Psoas muscle (tissue), 8 donors: ENCODE measurements around the gene TGM3. TPM values are rescaled to one million over a fixed set of nuclear protein-coding genes. Genes with fewer than 3 reads are reported as not detected.

Experiments
- ATAC-seq, 4 donors: fragments of 200-7000 bp; cut with Tn5 transposase; one replicate each; pipeline ENCODE4 v1.9.1; 2020; ENCODE audit warnings: moderate library complexity in 3 of 4, mild to moderate bottlenecking in 2 of 4
- DNase-seq, 2 donors: peaks; one replicate each; pipeline ENCODE4 v3.0.0-alpha.2; 2020
- H3K27ac ChIP-seq: fragments of 200-600 bp; one replicate; pipeline ENCODE4 v1.8.0; 2022
- H3K27me3 ChIP-seq, 3 donors: fragments of 200-600 bp in 1 of 3; one replicate each; pipeline versions ENCODE4 v1.6.1 to v1.8.0; 2013 to 2022; ENCODE audit warnings: low read length in 2 of 3, mild to moderate bottlenecking in 2 of 3, moderate library complexity in 1 of 3; ENCODE audit not compliant: insufficient read depth in 3 of 3
- H3K36me3 ChIP-seq, 2 donors: fragments of 200-600 bp in 1 of 2; one replicate each; pipeline versions ENCODE4 v1.6.1 to v1.8.0; 2013 to 2022; ENCODE audit warnings: low read depth in 1 of 2, mild to moderate bottlenecking in 1 of 2, moderate library complexity in 1 of 2; ENCODE audit not compliant: insufficient read depth in 1 of 2
- H3K4me1 ChIP-seq: fragments of 200-600 bp; one replicate; pipeline ENCODE4 v1.8.0; 2022
- H3K4me3 ChIP-seq: fragments of 200-600 bp; one replicate; pipeline ENCODE4 v1.8.0; 2022; ENCODE audit warnings: mild to moderate bottlenecking
- H3K9me3 ChIP-seq: fragments of 200-600 bp; one replicate; pipeline ENCODE4 v1.8.0; 2022
- CTCF ChIP-seq: fragments of 200-600 bp; IDR thresholded peaks from one replicate; pipeline ENCODE4 v1.8.0; 2022; ENCODE audit warnings: antibody characterized with exemption
- WGBS, 3 donors: extraction: QIAGEN DNeasy Blood & Tissue Kit; methylation state at CpG; one replicate each; pipeline versions ENCODE4 v1.1.6 to v1.1.7; 2013; 5-methylcytosine and 5-hydroxymethylcytosine counted together
- intact Hi-C, 2 donors: fragments of 100-400 bp; cut with DNase I; formaldehyde crosslinking; loops; one replicate each; pipeline versions ENCODE4 v1.11.0 to v1.14.2; 2022
- polyA plus RNA-seq, 3 donors: library from polyadenylated mRNA; stranded (reverse); fragments of 200-250 nt; gene quantifications; one replicate each; pipeline ENCODE4 v1.2.3, GENCODE V29; 2013
- total RNA-seq, 4 donors: library from RNA; stranded (reverse); fragmentation: NEBNext Ultra II Directional in 2 of 4; extraction: Animal tissue kit (Norgen Biotek cat#: 25700) in 2 of 4; gene quantifications; one replicate each; pipeline versions ENCODE4 v1.2.1 to v1.2.4, GENCODE V29; 2021 to 2023
- donor health status: healthy with polysubstance abuse.
- donor health status: DM: no; HTN: no; CAD: no; lungs with moderate emphysema.
- donor health status: Bipolar disorder and iron deficiency.
- donor health status: healthy.
- donor health status: DM: yes; HTN: yes; CAD: no.
- donor health status: DM: no; HTN: no; CAD: no.
- donor health status: DM: no; HTN: no; CAD: no.
- donor health status: DM: yes; HTN: yes; CAD: no.

The TGM3 gene
- total and polyA plus RNA-seq, 7 donors = 0.07 to 0.14 (median 0.11) TPM; not detected in 4

GRCh38 chr20:2380601-2381000 lies 84.8 kb downstream of the TGM3 start, which contains the start of gene TGM6:
TSS of gene TGM6 (plus strand) at chr20:2380901. CDS start at chr20:2380969, 68 bp downstream.
- Histone ChIP-seq H3K27me3 (no peaks in the 10 kb centered on the region), H3K4me1 (no peaks in the 10 kb centered on the region), H3K27ac (no peak within 1 kb of the TSS), H3K36me3 (no peaks in the 10 kb centered on the region), H3K9me3 (no peaks in the 10 kb centered on the region), H3K4me3 (no peak within 1 kb of the TSS)
- DNase-seq = no peak
- 81 to 84% (median 83%) methylated on average over 10 of the region's 10 CpGs for WGBS, 3 donors
- no peak for ATAC-seq
- intact Hi-C loops = no loop called here
- no peak for TF ChIP-seq CTCF

- Histone ChIP-seq H3K4me1 (no peaks in the 10 kb centered on the region), H3K27me3 (peaks cover 0 to 1% (median 0%) of the 10 kb centered on the region in 3 donors), H3K36me3 (no peaks in the 10 kb centered on the region), H3K9me3 (no peaks in the 10 kb centered on the region), H3K4me3 (no peak overlapping the region), H3K27ac (no peak overlapping the region)
- no peak for DNase-seq
- 69 to 76% (median 71%) methylated on average over 7 of the region's 7 CpGs for WGBS, 3 donors
- no peak for TF ChIP-seq CTCF
- intact Hi-C loops = no loop called here
- no peak for ATAC-seq
Observed at GRCh38 chr20:2381303-2381702, 85.5 kb downstream of the TGM3 start.

- 79 to 87% (median 86%) methylated on average over 2 of the region's 2 CpGs for whole genome bisulfite sequencing, 3 donors
- no peak for TF ChIP-seq CTCF
- intact Hi-C loops = no loop called here
Observed at GRCh38 chr20:2382833-2383232, 87.0 kb downstream of the TGM3 start.

GRCh38 chr20:2385026-2385425 lies 89.2 kb downstream of the TGM3 start:
- peaks cover 3% of the 10 kb centered on the region for H3K9me3 ChIP-seq
- no peak overlapping the region for H3K27ac ChIP-seq
- intact Hi-C loops = no loop called here
- DNase-seq (no peak), ATAC-seq (no peak)
- H3K36me3 ChIP-seq = no peaks in the 10 kb centered on the region
- no peaks in the 10 kb centered on the region for H3K4me1 ChIP-seq
- no peak for TF ChIP-seq CTCF
- peaks cover 0 to 1% (median 0%) of the 10 kb centered on the region in 3 donors for H3K27me3 ChIP-seq
- whole genome bisulfite sequencing, 3 donors = 49 to 67% (median 56%) methylated on average over 5 of the region's 5 CpGs
- no peak overlapping the region for H3K4me3 ChIP-seq

More at GRCh38 chr20:2382833-2383232, 87.0 kb downstream of the TGM3 start:
- no peaks in the 10 kb centered on the region for H3K36me3 ChIP-seq
- H3K9me3 ChIP-seq = peaks cover 3% of the 10 kb centered on the region
- H3K4me3 ChIP-seq = no peak overlapping the region
- DNase-seq = no peak
- no peak for ATAC-seq
- no peaks in the 10 kb centered on the region for H3K4me1 ChIP-seq
- no peak overlapping the region for H3K27ac ChIP-seq
- peaks cover 0 to 1% (median 0%) of the 10 kb centered on the region in 3 donors for H3K27me3 ChIP-seq

GRCh38 chr20:2385496-2385895 lies 89.7 kb downstream of the TGM3 start:
- WGBS, 3 donors = 38 to 59% (median 48%) methylated on average over 6 of the region's 6 CpGs
- ATAC-seq (no peak), DNase-seq (no peak)
- Histone ChIP-seq H3K9me3 (peaks cover 3% of the 10 kb centered on the region), H3K27ac (no peak overlapping the region), H3K4me1 (no peaks in the 10 kb centered on the region), H3K4me3 (no peak overlapping the region), H3K36me3 (no peaks in the 10 kb centered on the region), H3K27me3 (peaks cover 0 to 1% (median 0%) of the 10 kb centered on the region in 3 donors)
- intact Hi-C loops = no loop called here
- no peak for TF ChIP-seq CTCF
